GM18870 (cell line): ENCODE measurements around the gene PPY.
"Not testable (repeated sequence)": the region's sequence is repeated elsewhere in the genome, so short reads cannot be mapped to it uniquely, and the experiment has no call there.

Source experiments
- ATAC-seq: cut with Tn5 transposase; IDR thresholded peaks from one replicate; pipeline ENCODE4 v1.9.1; 2021; ENCODE audit warnings: moderate library complexity; ENCODE audit not compliant: unreplicated experiment

PPY gene

GRCh38 chr17:43932923-43933322, 9.4 kb downstream of the PPY start:
- ATAC-seq, result no peak

DNA sequence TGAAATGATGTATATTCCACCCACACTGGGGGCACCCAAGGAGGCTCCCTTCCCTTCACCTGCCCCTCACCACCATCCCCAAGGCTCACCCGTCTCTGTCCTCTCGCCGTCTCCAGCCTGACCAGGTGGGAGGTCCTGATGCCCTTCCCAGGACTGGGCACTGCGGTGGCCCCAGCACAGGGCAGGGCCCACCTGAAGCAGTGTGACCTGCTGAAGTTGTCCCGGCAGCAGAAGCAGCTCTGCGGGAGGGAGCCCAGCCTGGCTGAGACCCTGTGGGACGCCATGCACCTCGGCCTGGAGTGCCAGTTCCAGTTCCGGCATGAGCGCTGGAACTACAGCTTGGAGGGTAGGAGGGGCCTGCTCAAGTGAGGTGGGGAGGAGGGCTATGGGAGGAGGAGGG, 9.9 kb downstream of the PPY start:
- ATAC-seq, result no peak

DNA sequence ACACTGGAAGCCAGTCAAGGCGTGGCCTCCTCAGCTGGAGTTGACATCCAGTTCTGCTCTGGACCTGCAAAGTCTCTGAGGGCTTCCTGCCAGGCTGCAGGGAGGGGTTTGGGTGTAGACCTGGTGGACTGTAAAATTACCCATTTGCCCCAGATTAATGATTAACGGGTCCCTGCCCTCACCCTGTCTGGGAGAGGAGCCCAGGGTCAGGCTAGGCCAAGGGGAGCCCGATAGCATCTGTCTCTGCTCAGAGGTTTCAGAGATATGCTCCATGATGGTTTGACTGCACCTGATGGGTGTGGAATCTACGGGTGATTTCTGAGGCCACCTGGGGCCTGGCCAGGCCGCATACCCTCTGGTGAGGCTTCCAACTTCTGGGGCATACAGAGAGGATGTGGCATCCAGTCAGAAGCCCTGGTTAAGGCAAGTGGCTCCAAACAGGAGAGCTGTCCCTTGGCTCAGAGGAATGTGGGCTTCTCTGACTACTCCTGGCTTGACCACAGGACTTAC, 11.2 kb downstream of the PPY start:
- no peak for ATAC-seq

DNA sequence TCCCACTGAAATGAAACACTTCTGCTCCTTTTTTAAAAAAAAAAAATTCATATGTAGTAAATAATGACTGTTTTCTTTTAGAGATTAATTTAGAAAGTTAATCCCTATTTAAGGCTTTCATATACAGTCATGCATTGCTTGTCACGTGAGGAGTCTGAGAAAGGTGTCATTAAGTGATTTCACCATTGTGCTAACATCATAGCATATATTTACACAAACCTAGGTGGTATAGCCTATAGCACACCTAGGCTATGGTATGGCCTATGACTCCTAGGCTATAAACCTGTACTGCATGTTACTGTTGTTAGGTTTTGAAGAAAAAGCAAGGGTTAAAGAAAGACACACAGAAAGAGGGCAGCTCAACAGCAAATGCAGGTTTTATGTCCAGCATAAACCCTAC, 13.7 kb downstream of the PPY start:
- no peak for ATAC-seq

- ATAC-seq, result not testable (repeated sequence)
Measured at GRCh38 chr17:43927929-43928328, 14.3 kb downstream of the PPY start.

DNA sequence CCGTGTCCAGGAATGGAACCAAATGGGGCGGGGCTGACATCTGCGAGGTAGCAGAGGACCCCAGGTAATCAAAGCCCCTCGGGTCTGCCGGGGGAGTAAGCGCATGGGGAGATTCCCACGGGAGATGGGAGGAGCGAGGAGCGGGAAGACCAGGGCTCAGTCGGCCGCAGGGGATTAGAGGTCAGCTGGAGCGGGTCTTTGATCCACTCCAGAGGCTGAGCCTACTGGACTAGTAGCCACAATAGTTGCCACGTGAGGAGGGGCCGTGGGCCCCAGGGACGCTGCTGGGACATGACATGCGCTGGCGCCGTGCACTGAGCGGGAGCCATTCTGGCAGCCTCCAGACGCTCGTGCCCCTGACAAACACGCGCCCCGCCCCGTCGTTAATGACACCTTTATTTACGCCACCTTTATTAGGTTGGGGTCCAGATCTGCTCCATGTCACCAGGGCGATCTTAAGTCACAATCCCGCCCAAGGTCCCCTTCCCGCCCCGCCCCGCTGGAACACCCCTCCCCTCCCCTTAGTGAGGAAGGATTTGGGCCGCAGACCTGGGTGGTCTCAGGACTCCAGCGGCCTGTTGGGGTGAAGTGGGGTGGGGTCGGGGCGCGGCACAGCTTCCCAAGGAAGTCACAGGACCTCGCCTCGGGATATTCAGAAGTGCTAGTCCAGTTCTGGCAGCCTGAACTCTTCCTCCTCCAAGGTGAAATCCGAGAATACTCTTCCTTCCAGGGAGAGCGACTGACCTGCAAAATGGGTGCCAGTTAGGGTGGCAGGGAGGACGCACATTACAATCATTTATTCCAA, 15.0 kb downstream of the PPY start:
- no peak for ATAC-seq

GRCh38 chr17:43924558-43924957, 17.7 kb downstream of the PPY start:
- ATAC-seq, result no peak

GRCh38 chr17:43920500-43921095, 21.7 kb downstream of the PPY start:
- ATAC-seq, result no peak

- ATAC-seq, result no peak
Measured at GRCh38 chr17:43918026-43918389, 24.3 kb downstream of the PPY start.

- no peak for ATAC-seq
Measured at GRCh38 chr17:43917348-43918025, 24.8 kb downstream of the PPY start.

GRCh38 chr17:43917016-43917347, 25.3 kb downstream of the PPY start:
- ATAC-seq, result no peak

DNA sequence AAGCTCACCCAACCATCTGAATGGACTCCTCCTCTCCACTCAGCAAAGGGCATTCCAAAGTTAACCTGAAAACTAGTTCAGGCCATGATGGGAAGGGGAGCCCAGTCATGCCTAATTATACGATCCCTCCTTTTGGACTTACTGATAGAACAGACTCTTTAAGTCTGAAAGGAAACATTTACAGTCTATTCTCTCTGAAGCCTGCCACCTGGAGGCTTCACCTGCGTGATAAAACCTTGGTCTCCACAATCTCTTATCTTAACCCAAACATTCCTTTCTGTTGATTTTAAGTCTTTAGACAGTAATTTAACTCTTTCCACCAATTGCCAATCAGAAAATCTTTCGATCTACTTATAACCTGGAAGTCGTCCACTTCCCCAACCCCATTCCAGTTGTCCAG, 25.9 kb downstream of the PPY start:
- ATAC-seq, result no peak

GRCh38 chr17:43915559-43915958, 26.7 kb downstream of the PPY start:
- no peak for ATAC-seq

GRCh38 chr17:43914451-43914850, 27.8 kb downstream of the PPY start:
- ATAC-seq, result no peak

- no peak for ATAC-seq
Measured at GRCh38 chr17:43913584-43913983, 28.7 kb downstream of the PPY start.

- no peak for ATAC-seq
Measured at GRCh38 chr17:43912635-43913304, 29.5 kb downstream of the PPY start.

GRCh38 chr17:43911904-43912303, 30.4 kb downstream of the PPY start:
- ATAC-seq, result no peak

DNA sequence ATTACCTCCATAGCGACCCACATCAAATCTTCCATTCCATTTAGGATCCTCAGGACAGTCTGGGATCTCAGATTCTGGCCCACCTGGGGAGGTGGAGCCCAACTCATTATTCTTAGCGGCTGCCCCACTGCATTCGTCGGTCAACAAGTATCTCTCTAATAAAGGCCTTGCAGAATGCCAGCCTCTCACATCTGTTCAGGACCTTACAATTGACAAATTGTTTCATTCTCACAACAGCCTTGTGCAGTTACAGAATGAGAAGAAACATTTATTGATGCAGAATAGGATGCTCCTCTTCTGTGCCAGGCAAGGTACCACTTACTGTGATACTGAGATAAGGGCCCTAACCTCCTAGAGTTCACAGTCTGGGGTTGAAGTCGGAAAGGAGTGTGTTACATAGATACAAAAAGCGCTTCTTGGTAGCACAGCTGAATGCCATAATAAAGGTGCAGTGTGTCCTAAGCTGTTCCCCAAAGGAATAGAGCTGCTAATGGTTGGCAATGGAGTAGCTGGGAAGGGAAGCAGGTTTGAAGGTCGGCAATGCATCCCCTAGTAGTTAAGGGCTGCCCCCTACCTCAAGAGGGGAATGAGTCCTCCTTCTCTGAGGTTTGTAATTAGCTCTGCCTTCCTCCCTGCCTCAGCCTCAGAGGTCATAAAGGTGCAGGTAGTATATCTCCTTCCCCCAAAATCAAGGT, 32.6 kb downstream of the PPY start:
- no peak for ATAC-seq

DNA sequence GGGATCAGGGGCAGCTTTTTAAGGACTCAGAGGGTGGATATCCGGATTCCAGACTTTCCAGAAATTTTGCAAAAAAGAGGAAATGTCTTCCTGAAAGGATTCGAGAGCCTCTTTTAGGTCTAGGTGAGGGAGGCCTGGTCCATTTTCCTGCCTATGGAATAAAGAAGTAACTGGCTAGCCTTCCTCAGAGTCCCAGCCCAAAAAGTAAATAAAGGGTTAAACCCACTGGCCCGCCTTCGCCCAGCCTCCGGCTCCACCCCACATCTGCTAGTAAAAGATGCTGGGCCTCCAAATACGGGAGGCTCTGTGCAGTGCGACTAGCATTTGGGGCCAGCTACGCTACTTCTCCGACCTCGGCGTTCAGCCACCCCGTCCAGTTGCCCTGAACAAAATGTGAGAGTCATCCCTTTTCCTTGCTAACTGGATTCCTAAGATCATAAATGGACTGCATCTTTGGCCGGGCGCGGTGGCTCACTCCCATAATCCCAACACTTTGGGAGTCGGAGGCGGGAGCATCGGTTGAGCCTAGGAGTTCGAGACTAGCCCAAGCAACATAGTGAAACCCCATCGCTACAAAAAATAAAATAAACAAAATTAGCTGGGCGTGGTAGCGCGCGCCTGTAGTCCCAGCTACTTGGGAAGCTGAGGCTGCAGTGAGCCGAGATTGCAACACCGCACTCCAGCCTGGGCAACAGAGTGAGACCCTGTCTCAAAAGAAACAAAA, 34.1 kb downstream of the PPY start:
- no peak for ATAC-seq

DNA sequence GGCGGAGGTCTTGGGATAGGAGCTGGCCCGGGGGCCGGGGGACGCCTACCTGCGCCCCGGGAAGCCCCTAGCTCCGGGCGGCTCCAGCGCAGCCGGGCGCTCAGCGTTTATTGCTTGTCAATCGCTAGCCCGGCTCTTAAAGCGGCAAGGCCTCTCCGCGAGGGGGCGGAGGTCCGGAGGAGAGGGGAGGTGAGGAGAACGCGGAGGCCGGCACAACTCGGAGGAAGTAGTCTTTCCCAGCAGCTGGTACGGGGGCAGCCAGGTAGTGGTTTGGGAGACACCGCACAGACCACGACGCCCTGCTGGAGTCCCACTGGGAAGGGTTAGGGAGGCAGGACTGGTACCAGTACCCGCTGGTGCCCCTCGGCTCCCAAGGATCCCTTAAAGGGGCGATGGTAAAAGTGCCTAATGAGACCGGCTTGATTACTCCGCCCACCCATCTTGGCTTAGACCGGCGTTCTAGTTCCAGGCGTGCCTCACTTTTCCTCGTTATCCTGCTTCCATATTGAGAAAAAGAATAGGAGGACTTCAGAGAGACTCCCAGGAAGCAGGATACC, 34.8 kb downstream of the PPY start, which contains the start of gene MPP2:
Gene MPP2 (minus strand): TSS at position 112 of the 557 bp plus-strand sequence. CDS start 3,076 bp downstream, outside the sequence.
- ATAC-seq, result no peak
